ENCODE data around the gene MAPKBP1.

Gene MAPKBP1

GRCh38 chr15:41869770-41870688 lies 95.7 kb downstream of the MAPKBP1 start:
- Histone ChIP-seq H3K27ac (no peak overlapping the region), H3K4me3 (ENCODE audit: low read depth in 1 of 2, low read length in 1 of 2) (no peak overlapping the region), H3K4me1 (ENCODE audit: control insufficient read depth in 1 of 2, insufficient read depth in 1 of 2, low read depth in 1 of 2, low read length in 1 of 2) (no peaks in the 10 kb centered on the region), H3K27me3 (no peaks in the 10 kb centered on the region), H3K36me3 (no peaks in the 10 kb centered on the region), H3K9me3 (no peaks in the 10 kb centered on the region)
- no peak for TF ChIP-seq CTCF (IDR thresholded peaks at IDR 0.05)

GRCh38 chr15:41870689-41871081 lies 96.4 kb downstream of the MAPKBP1 start:
- Histone ChIP-seq H3K4me1 (ENCODE audit: control insufficient read depth in 1 of 2, insufficient read depth in 1 of 2, low read depth in 1 of 2, low read length in 1 of 2) (no peaks in the 10 kb centered on the region), H3K27me3 (no peaks in the 10 kb centered on the region), H3K9me3 (no peaks in the 10 kb centered on the region), H3K36me3 (no peaks in the 10 kb centered on the region), H3K4me3 (ENCODE audit: low read depth in 1 of 2, low read length in 1 of 2) (no peak overlapping the region), H3K27ac (no peak overlapping the region)
- no peak for TF ChIP-seq CTCF (IDR thresholded peaks at IDR 0.05)

- no peak overlapping the region for H3K4me3 ChIP-seq (ENCODE audit: low read depth in 1 of 2, low read length in 1 of 2)
These were observed 97.1 kb downstream of the MAPKBP1 start for GRCh38 chr15:41871175-41871905.

GRCh38 chr15:41872166-41872747 lies 98.0 kb downstream of the MAPKBP1 start:
- no peaks in the 10 kb centered on the region for H3K9me3 ChIP-seq
- H3K4me1 ChIP-seq (ENCODE audit: control insufficient read depth in 1 of 2, insufficient read depth in 1 of 2, low read depth in 1 of 2, low read length in 1 of 2) = no peaks in the 10 kb centered on the region
- H3K4me3 ChIP-seq (ENCODE audit: low read depth in 1 of 2, low read length in 1 of 2) = no peak overlapping the region
- H3K36me3 ChIP-seq = no peaks in the 10 kb centered on the region
- H3K27ac ChIP-seq = no peak overlapping the region
- TF ChIP-seq CTCF (IDR thresholded peaks at IDR 0.05) = no peak
- no peaks in the 10 kb centered on the region for H3K27me3 ChIP-seq

More at GRCh38 chr15:41871175-41871905, 97.1 kb downstream of the MAPKBP1 start:
- no peaks in the 10 kb centered on the region for H3K9me3 ChIP-seq
- H3K27me3 ChIP-seq = no peaks in the 10 kb centered on the region
- no peaks in the 10 kb centered on the region for H3K4me1 ChIP-seq (ENCODE audit: control insufficient read depth in 1 of 2, insufficient read depth in 1 of 2, low read depth in 1 of 2, low read length in 1 of 2)
- H3K27ac ChIP-seq = no peak overlapping the region
- no peak for TF ChIP-seq CTCF (IDR thresholded peaks at IDR 0.05)
- H3K36me3 ChIP-seq = no peaks in the 10 kb centered on the region

- H3K27me3 ChIP-seq = no peaks in the 10 kb centered on the region
- no peak overlapping the region for H3K4me3 ChIP-seq (ENCODE audit: low read depth in 1 of 2, low read length in 1 of 2)
- TF ChIP-seq CTCF (IDR thresholded peaks at IDR 0.05) = no peak
- no peaks in the 10 kb centered on the region for H3K36me3 ChIP-seq
- no peaks in the 10 kb centered on the region for H3K4me1 ChIP-seq (ENCODE audit: control insufficient read depth in 1 of 2, insufficient read depth in 1 of 2, low read depth in 1 of 2, low read length in 1 of 2)
- no peaks in the 10 kb centered on the region for H3K9me3 ChIP-seq
- no peak overlapping the region for H3K27ac ChIP-seq
These were observed 99.4 kb downstream of the MAPKBP1 start for GRCh38 chr15:41873711-41874110.

Measured in neutrophil (primary cell).